Measurements from ENCODE around the gene OR1I1.
"Not testable (repeated sequence)": the region's sequence is repeated elsewhere in the genome, so short reads cannot be mapped to it uniquely, and the experiment has no call there.

Gene OR1I1, protein sequence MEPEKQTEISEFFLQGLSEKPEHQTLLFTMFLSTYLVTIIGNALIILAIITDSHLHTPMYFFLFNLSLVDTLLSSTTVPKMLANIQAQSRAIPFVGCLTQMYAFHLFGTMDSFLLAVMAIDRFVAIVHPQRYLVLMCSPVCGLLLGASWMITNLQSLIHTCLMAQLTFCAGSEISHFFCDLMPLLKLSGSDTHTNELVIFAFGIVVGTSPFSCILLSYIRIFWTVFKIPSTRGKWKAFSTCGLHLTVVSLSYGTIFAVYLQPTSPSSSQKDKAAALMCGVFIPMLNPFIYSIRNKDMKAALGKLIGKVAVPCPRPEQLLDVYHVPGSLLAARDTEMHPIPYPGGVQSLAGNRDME

DNA sequence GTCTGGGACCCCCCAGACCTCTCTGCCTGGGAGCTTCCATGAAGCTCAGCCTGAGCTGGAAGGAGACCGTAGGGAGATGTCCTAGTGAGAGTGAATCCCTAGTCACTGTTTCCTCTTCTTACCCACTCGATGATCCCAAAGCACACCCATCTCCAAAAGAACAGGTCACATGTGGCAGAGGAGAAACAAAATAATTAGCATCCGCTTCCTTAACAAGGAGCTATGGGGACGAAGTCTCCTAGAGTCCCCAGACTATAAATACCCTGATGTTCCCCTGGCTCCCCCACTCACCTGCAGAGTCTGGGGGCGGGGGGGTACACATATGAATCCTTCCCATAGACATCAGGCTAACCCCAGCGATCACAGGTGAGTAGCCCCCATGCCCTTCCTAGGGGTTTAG is at the start of gene OR1I1:
Gene OR1I1 (plus strand): TSS at position 301 of the 400 bp plus-strand sequence. CDS start 4,855 bp downstream, outside the sequence.
- no peak for DNase-seq

DNA sequence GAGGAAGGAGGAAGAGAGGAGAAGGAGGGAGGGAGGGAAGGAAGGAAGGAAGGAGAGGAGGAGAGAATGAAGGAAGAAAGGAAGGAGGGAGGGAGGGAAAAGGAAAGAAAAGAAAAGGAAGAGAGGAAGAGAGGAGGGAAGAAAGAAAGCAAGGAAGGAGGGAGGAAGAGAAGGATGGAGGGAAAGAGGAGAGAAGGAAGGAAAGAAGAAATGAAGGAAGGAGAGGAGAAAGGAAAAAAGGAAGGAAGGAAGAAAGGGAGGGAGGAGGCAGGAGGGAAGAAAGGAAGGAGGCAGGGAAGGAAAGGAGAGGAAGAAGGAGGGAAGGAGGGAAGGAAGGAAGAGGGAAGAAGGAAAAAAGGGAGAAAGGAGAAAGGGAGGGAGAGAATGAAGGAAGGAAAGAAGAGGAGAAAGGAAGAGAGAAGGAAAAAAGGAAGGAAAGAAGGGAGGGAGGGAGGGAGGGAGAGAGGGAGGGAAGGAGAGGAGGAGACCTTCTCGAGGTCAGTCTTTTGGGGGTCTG is 46.2 kb upstream of the OR1I1 start:
- DNase-seq, result no peak

DNA sequence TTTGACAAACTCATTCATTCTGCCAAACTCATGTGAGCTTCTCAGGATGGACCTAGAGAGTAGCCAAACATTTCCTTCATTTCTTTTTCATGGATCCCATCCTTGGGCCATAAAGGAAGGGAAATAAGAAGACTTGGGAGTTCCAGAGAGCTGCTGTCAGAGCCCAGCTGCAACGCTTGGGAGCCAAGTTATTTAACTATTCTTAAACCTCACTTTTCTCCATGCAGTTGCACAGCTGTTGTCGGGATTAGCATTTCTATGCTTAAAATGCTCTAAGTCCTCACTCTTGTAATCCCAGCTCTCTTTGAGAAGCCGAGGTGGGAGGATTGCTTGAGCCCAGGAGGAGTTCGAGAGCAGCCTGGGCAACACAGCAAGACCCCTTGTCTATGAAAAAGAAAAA is 44.4 kb upstream of the OR1I1 start:
- no peak for DNase-seq

DNA sequence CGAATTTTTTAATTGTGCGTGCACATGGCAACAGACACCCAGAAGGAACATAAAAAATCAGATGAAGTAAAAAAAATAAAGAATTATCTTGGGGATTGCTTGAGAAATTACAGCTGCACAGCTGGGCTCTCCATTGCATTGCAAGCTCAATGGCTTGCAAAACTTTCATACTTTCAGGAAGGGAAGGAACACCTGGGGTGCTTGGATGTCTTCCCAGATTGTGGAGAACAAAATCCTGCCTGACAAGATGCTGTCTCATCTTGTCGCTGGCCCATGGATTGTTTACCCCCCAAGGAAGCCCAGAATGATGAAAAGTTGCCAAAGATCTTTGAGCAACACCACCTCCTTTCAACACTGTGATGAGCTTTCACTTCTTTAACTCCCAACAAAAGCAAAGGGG is 43.7 kb upstream of the OR1I1 start:
- no peak for DNase-seq

DNA sequence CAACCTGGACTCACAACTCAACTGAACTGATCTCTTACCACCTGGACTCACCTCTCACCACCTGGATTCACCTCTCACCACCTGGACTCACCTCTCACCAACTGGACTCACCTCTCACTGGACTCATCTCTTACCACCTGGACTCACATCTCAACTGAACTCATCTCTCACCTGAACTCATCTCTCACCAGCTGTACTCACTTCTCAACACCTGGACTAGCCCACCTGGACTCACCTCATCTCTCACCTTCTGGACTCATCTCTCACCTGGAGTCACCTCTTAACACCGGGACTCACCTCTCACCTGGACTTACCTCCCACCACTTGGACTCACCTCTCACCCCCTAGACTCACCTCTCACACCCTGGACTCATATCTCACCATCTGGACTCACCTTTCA is 40.0 kb upstream of the OR1I1 start:
- no peak for DNase-seq

DNA sequence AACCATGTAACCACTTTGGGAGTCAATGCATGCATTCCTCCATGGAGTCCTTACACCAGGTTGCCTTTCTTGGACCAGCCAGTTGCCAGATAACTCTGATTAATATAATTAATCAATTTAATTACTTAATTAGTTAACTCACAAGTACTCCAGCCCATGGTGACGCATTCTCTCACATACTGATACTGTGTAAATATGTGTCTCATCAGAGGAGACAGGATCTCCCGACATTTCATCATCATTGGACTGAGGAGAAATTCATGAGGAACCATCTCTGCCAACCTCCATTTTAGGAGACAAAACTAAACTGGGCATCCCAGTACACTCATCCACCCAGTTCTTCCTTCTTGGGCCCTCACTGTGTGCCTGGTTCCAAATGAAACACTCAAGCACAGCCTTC is 39.2 kb upstream of the OR1I1 start:
- DNase-seq, result no peak

DNA sequence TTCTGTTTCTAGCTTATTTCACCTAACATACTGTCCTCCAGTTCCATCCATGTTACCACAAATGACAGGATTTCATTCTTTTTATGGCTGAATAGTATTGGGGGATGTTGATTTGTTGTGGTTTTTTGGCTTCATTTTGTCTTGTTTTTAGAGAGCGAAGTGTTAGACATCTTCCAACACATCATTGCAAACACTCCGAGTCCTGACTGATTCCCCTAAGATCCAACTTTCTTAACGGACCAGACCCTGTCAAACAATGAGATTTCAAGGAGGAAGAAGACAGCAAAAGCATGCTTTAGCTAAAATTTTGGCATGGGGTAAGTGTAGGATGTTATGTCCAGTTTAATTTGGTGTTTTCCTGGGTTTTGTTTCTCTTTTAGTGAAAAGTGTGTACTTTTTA is 36.5 kb upstream of the OR1I1 start:
- DNase-seq, result no peak

DNA sequence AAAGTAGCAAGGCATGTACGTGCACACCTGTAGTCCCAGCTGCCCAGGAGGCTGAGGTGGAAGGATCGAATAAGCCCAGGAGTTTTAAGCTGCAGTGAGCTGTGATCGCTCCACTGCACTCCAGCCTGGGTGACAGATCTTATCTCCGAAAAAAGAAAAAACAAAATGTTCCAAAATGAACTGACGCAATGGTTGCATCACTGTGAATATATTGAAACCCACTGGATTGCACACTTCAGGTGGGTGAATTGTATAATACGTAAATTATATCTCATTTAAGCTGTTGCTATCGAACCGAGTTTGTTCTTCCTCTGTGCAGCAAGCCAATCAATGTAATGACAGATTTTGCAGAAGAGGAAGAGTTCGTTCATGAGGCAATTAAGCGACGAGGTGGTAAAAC is 34.3 kb upstream of the OR1I1 start:
- DNase-seq, result no peak

DNA sequence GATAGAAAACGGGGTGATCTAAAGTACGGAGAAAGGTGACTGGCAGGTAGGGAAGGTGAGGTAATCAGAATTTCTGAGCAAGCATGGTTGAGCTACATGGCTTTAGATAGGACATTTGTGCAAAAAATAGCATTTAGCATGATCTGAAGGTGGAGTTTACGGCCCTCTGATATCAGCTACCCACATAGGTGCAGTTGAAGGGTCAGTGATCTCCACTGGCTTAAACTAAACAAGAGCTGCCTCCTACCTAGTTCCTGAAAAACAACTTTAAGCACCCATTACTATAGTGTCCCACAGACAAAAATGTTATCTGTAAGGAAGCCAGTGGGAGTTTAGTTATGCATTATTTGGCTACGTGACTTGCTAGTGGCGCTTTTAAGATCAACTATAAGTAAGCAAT is 33.9 kb upstream of the OR1I1 start:
- no peak for DNase-seq

DNA sequence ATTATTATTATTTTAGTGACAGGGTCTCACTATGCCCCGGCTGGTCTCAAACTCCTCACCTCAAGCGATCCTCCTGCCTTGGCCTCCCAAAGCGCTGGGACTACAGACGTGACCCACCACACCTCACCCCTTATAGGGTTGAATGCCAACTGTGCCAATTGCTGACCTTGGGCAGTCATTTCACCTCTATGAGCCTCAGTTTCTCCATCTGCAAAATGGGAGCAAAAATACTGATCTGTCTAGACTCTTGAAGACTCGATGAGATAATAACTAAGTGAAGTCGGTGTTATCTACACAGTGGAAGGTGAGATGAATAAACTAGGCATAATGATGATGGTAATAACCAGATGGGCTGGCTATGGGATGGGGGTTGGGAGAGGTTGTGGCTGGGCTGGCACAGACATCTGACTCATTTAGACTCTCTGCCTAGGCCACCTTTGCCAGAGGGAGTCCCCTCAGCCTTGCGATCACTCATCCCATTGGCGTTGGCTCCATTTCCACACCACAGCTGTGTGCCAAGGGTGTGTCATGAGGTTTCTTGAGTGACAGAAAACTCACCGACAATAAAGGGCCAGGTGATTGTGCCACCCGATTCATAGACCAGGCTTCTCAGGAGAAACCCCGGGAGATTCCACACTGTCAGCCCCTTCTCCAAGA is 33.0 kb upstream of the OR1I1 start, which contains the start of gene CASP14:
Gene CASP14 (plus strand): TSS at position 596 of the 657 bp plus-strand sequence. CDS start 2,772 bp downstream, outside the sequence.
- no peak for DNase-seq

DNA sequence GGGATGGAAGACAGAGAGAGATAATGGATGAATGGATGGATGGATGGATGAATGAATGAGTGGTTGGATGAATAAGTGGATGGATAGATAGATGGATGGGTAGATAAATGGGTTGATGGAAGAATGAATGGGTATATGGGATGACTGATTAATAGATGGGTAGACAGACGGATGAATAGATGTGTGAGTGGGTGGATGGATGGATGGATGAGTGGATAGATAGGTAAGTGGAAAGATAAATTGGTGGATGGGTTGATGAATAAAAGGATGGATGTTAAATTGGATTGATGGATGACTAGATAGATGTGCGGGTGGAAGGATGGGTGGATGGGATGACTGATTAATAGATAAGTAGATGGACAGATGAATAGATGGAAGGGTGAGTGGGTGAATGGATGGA is 31.4 kb upstream of the OR1I1 start:
- DNase-seq, result no peak

DNA sequence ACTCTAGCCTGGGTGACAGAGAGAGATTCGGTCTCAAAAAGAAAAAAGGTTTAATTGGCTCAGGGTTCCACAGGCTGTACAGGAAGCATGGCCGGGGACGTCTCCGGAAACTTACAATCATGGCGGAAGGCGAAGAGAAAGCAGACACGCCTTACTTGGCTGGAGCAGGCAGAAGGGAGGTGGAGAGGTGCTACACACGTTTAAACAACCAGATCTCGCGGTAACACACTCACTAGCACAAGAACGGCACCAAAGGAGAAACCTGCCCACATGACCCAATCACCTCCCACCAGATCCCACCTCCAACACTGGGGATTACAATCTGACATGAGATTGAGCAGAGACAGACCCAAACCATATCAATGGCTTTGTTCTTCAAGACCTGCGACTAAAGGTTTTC is 20.0 kb upstream of the OR1I1 start:
- DNase-seq, result no peak

DNA sequence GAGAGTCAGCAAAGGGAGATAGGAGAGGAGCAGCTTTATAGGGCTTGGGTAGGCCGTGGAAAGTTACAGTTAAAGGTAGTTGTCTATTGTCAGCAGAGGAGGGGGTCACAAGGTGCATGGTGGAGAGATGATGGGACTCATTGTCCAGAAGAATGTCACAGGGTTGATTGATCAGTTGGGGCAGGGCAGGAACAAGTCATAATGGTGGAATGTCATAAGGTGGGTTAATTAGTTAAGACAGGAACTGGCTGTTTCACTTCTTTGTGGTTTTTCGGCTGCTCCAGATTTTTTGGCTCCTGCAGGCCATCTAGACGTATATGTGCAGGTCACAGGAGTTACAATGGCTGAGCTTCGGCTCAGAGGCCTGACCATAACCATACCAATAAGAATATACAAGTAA is 11.6 kb upstream of the OR1I1 start:
- DNase-seq, result not testable (repeated sequence)

DNA sequence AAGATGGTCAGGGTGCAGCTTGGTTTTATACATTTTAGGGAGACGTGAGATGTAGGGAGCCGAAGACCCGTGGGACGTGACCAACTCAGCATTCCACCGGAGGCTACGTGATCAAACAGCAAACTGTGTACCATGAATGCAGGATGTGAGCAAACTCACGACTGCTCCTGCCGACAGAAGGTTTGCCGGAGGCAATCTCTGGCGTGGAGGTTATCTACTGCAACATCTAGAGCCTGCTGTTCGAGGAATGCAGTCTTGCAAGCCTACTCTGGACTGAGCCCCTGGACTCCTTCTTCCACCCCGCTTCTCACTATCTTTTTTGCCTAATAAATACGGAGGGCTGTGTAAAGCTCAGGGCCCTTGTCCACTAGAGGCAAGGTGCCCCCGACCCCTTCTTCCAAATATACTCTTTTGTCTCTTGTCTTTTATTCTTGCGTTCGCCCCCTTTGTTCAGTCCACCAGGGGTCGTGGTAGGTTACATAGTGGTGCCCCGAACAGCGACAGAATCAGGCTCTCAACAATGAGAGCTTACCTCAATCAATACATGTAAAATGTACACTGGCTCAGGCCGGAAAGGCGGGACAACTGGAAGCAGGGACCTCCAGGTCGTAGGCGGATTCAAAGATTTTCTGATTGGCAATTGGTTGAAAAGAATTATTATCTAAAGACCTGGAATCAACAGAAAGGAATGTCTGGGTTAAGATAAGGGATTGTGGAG is 8.9 kb upstream of the OR1I1 start:
- no peak for DNase-seq

DNA sequence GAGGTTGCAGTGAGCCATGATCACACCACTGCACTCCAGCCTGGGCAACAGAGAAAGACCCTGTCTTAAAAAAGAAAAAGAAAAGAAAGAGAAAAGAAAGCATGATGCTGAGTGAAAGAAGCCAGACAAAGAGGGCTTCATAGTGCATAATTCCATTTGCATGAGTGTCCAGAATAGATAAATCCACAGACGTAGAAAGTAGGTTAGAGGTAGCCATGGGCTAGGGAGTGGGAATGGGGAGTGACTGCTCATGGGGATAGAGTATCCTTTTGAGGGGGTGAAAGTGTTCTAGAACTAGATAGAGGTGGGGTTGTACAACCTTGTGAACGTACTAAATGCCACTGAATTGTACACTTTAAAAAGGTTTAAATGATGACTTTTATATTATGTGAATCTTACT is 7.6 kb upstream of the OR1I1 start:
- no peak for DNase-seq

DNA sequence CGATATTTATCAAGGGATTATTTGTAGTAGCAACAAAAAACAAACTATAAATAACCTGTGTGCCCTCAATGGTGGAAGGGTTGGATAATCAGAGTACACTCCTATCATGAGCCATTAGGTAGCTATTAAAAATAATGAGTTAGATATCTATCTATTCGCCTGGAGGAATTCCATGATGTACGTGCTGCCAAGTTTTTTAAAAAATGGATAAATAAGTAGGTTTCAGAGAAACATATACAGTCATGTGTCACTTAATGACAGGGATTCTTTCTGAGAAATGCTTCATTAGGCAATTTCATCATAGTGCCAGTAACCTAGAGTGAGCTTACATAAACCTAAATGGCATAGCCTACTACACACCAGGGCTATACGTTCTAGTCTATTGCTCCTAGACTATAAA is 6.2 kb upstream of the OR1I1 start:
- DNase-seq, result no peak

DNA sequence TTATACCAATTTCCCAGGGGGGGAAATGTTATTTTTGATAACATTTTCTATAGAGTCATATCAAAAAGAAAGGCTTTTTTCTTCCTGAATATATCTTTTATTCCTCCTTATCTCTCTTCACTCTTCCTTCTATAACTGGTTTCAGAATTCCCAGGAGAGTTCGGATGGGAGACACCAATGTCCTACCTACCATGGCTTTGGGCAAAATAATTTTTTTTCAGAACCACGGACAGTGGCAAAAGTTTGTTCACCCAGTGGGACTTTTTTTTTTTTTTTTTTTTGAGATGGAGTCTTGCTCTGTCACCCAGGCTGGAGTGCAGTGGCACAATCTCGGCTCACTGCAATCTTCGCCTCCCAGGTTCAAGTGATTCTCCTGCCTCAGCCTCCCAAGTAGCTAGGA is 2.0 kb upstream of the OR1I1 start:
- DNase-seq, result not testable (repeated sequence)

DNA sequence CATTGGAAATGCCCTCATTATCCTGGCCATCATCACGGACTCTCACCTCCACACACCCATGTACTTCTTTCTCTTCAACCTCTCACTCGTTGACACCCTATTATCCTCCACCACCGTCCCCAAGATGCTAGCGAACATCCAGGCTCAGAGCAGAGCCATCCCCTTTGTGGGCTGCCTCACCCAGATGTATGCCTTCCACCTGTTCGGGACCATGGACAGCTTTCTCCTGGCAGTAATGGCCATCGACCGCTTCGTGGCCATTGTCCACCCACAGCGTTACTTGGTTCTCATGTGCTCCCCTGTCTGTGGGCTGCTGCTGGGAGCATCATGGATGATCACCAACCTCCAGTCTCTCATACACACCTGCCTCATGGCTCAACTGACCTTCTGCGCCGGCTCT is 5.2 kb downstream of the OR1I1 start:
- DNase-seq, result no peak

DNA sequence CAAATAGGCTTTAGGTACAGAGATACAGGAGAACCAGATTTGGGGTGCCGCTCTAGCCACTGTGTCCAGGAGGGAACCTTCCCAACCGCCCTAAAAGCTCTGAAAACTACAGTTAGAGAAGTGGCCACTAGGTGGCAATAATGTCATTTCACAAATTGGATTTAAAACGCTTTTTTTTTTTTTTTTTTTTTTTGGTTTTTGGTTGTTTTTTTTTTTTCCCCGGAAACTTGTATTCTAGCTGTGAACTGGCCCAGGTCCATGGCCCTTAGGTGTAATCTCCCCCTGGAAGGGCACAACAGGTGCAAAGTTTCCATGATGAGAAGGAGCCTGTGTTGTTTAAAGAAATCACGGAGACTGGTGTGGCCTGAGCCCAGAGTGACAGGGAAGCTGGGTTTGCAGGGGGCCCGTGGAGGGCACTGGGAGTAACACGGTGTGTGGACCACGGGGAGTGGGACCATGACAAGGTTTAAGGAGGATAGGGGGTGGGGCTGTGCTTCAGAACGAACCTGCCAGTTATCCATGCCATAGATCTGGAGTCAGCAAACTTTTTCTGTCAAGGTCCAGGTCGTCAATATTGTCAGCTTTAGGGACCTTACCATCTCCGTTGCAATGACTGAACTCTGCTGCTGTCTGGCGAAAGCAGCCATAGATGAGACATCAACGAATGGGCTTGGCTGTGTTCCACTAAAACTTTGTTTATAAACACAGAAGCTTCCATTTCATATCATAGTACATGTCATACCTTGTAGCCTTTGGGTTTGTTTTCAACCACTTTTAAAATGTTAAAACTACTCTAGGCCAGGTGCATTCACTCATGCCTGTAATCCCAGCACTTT is 10.1 kb downstream of the OR1I1 start:
- DNase-seq, result peak in 1 of 2 experiments; percentile 17

DNA sequence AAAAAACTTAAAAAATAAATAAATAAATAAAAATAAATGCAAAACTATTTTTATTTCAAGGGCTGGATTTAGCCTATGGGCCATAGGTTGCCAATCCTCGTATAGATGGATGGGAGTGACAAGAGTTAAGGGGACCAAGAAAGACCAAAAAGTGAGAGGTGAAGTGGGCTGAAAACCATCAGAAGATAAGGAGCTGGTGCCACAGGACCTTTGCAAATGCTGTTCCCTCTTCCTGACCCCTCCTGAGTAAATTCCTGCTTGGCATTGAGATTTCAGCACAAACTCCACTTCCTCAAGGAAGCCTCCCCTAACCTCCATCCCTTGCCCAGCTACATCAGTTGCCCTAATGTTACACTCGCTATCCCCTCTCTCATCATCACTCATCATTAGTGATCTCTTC is 11.0 kb downstream of the OR1I1 start:
- no peak for DNase-seq

DNA sequence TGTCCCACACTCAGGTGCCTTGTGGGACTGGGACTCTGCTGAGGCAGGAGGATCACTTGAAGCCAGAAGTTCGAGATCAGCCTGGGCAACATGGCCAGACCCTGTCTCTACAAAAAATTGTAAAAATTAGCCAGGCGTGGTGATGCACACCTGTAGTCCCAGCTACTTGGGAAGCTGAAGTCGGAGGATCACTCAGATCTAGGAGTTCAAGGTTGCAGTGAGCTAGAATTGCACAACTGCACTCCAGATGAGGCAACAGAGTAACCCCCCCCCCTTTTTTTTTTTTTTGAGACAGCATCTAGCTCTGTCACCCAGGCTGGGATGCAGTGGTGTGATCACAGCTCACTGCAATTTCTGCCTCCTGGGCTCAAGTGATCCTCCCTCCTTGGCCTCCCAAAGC is 14.2 kb downstream of the OR1I1 start:
- no peak for DNase-seq

DNA sequence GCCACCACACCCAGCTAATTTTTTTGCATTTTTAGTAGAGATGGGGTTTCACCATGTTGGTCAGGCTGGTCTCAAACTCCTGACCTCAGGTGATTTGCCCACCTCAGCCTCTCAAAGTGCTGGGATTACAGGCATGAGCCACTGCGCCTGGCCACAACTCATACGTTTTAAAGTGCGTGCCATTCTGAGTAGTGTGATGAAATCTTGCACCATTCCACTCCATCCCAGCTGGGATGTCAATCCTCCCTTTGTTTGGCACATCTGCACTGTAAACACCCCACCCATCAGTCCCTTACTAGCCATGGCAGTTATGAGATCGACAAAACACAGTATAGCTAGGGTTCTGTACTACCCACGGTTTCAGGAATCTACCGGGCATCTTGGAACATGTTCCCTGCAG is 16.0 kb downstream of the OR1I1 start:
- not testable (repeated sequence) for DNase-seq

DNA sequence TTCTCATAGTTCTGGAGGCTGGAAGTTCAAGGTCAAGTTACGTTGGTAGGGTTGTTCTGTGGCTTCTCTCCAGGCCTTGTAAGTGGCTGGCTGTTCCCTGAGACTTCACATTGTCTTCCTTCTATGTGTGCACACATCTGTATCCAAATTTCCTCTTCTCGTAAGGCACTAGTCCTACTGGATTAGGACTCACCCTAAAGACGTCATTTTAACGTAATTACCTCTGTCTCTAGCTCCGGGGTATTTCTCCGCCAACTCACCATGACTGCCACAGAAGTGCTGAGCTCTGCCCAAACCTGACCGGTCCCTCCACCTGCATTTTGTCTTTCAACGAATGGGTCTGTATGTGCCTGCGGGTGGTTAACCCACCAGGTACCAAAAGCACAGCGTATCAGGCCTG is 16.4 kb downstream of the OR1I1 start:
- no peak for DNase-seq

All from SHP77 (cell line).